H1 (cell line): ENCODE results near the gene GLB1L3. TPM values are rescaled to one million over a fixed set of nuclear protein-coding genes. Genes with fewer than 3 reads are reported as not detected.

Experiments used
- CTCF ChIA-PET: fragments of 300-600 bp; sonication (Branson Sonifier 250); formaldehyde crosslinking; loops from one replicate; lab custom pipeline; 2021; ENCODE audit not compliant: partially characterized antibody; lab: Charles Lee
- POLR2A ChIA-PET: fragments of 300-600 bp; sonication (Branson Sonifier 250); formaldehyde crosslinking; loops from one replicate; lab custom pipeline; 2021; ENCODE audit warnings: inconsistent platforms; ENCODE audit not compliant: partially characterized antibody; lab: Charles Lee
- DNase-seq, 2 experiments: peaks; one replicate each; pipeline versions ENCODE4 v3.0.0 to v3.0.0-alpha.2; 2010 to 2022; ENCODE audit warnings: low spot score in 2 of 2, low read depth in 1 of 2, mixed read lengths in 1 of 2
- FAIRE-seq: peaks from 2 replicates; lab custom pipeline; 2011; peaks lifted over from hg19 to GRCh38; lab: Jason Lieb, UNC
- H2AFZ ChIP-seq: 2 replicates; pipeline ENCODE4 v1.8.1; 2012; ENCODE audit warnings: low read length, inconsistent platforms
- H2AK5ac ChIP-seq: 2 replicates; pipeline ENCODE4 v1.6.1; 2013; ENCODE audit warnings: low read depth, low read length
- H2BK120ac ChIP-seq: replicated peaks from 2 replicates; pipeline ENCODE3; 2013; ENCODE audit warnings: low read depth, low read length, inconsistent platforms
- H2BK12ac ChIP-seq: 2 replicates; pipeline ENCODE4 v1.6.1; 2013; ENCODE audit warnings: low read depth, low read length
- H2BK15ac ChIP-seq: 2 replicates; pipeline ENCODE4 v1.6.1; 2013; ENCODE audit warnings: low read length
- H2BK20ac ChIP-seq: 2 replicates; pipeline ENCODE4 v1.6.1; 2013; ENCODE audit warnings: low read length
- H2BK5ac ChIP-seq: 2 replicates; pipeline ENCODE4 v1.6.1; 2013; ENCODE audit warnings: low read depth, low read length
- H3K14ac ChIP-seq: 2 replicates; pipeline ENCODE4 v1.6.1; 2013; ENCODE audit warnings: inconsistent platforms; ENCODE audit not compliant: insufficient read length
- H3K18ac ChIP-seq: 2 replicates; pipeline ENCODE4 v1.6.1; 2013; ENCODE audit warnings: low read length; ENCODE audit errors: extremely low read depth
- H3K23ac ChIP-seq: 2 replicates; pipeline ENCODE4 v1.6.1; 2013; ENCODE audit warnings: inconsistent platforms; ENCODE audit not compliant: insufficient read length
- H3K23me2 ChIP-seq: 2 replicates; pipeline ENCODE4 v1.6.1; 2013; ENCODE audit warnings: low read depth, low read length
- H3K27ac ChIP-seq: 2 replicates; pipeline ENCODE4 v1.6.1; 2011; ENCODE audit warnings: low read depth, low read length, inconsistent platforms
- H3K27me3 ChIP-seq, 4 experiments: replicated peaks in 1 of 4; 1 replicate in 1 of 4; 2 replicates in 3 of 4; pipeline versions ENCODE4 v1.6.1 to v1.8.1; 2011 to 2013; ENCODE audit warnings: low read length in 3 of 4, mild to moderate bottlenecking in 3 of 4, inconsistent platforms in 2 of 4, mixed read lengths in 2 of 4, moderate library complexity in 1 of 4; ENCODE audit not compliant: control insufficient read depth in 3 of 4, insufficient read depth in 3 of 4; ENCODE audit errors: extremely low read depth in 1 of 4
- H3K36me3 ChIP-seq, 4 experiments: 2 replicates each; pipeline versions ENCODE4 v1.6.1 to v1.8.1; 2011 to 2013; ENCODE audit warnings: mild to moderate bottlenecking in 4 of 4, low read length in 3 of 4, moderate library complexity in 2 of 4, control low read depth in 1 of 4, inconsistent platforms in 1 of 4; ENCODE audit not compliant: insufficient read depth in 4 of 4, control insufficient read depth in 2 of 4
- H3K4ac ChIP-seq: replicated peaks from 2 replicates; pipeline ENCODE3; 2013; ENCODE audit warnings: low read length, low read depth, mixed read lengths, inconsistent platforms; ENCODE audit not compliant: insufficient read length
- H3K4me1 ChIP-seq, 4 experiments: replicated peaks in 1 of 4; 1 replicate in 1 of 4; 2 replicates in 3 of 4; pipeline versions ENCODE4 v1.6.1 to v1.8.1; 2011 to 2013; ENCODE audit warnings: low read length in 3 of 4, inconsistent platforms in 2 of 4, mixed read lengths in 1 of 4; ENCODE audit not compliant: insufficient read depth in 4 of 4, control insufficient read depth in 3 of 4
- H3K4me2 ChIP-seq, 2 experiments: 2 replicates each; pipeline versions ENCODE4 v1.6.1 to v1.8.1; 2011 to 2013; ENCODE audit warnings: low read depth in 2 of 2, low read length in 2 of 2, control low read depth in 1 of 2, inconsistent platforms in 1 of 2, mild to moderate bottlenecking in 1 of 2; ENCODE audit not compliant: insufficient read depth in 1 of 2
- H3K4me3 ChIP-seq, 4 experiments: fragments of 200-600, 300-600 bp in 1 of 4; sonication (generic), shearing (Covaris generic), sonication (Bioruptor Twin) in 1 of 4; 2 replicates each; pipeline versions ENCODE4 v1.5.1 to v1.8.1; 2011 to 2016; ENCODE audit warnings: low read length in 4 of 4, low read depth in 3 of 4, control low read depth in 2 of 4, inconsistent platforms in 2 of 4, mild to moderate bottlenecking in 2 of 4, mixed read lengths in 1 of 4, moderate library complexity in 1 of 4; ENCODE audit not compliant: insufficient read depth in 2 of 4; ENCODE audit errors: extremely low read depth in 1 of 4
- H3K56ac ChIP-seq: replicated peaks from 2 replicates; pipeline ENCODE3; 2013; ENCODE audit warnings: low read depth, mild to moderate bottlenecking, mixed read lengths, low read length, inconsistent platforms; ENCODE audit not compliant: insufficient read length
- H3K79me1 ChIP-seq: 2 replicates; pipeline ENCODE4 v1.6.1; 2013; ENCODE audit warnings: low read depth, low read length, control low read depth
- H3K79me2 ChIP-seq, 2 experiments: 2 replicates each; pipeline versions ENCODE4 v1.6.1 to v1.8.1; 2012 to 2013; ENCODE audit warnings: low read length in 2 of 2, mild to moderate bottlenecking in 2 of 2, inconsistent platforms in 1 of 2; ENCODE audit not compliant: insufficient read depth in 2 of 2, control insufficient read depth in 1 of 2
- H3K9ac ChIP-seq, 4 experiments: replicated peaks in 1 of 4; 1 replicate in 1 of 4; 2 replicates in 3 of 4; pipeline versions ENCODE4 v1.6.1 to v1.8.1; 2011 to 2013; ENCODE audit warnings: low read depth in 3 of 4, low read length in 3 of 4, control low read depth in 2 of 4, mild to moderate bottlenecking in 2 of 4, moderate library complexity in 2 of 4, inconsistent platforms in 1 of 4; ENCODE audit errors: extremely low read depth in 1 of 4
- H3K9me3 ChIP-seq, 2 experiments: 2 replicates each; pipeline versions ENCODE4 v1.6.1 to v1.8.1; 2012 to 2013; ENCODE audit warnings: mild to moderate bottlenecking in 2 of 2, moderate library complexity in 2 of 2, control low read depth in 1 of 2, inconsistent platforms in 1 of 2, low read depth in 1 of 2, low read length in 1 of 2, mixed read lengths in 1 of 2; ENCODE audit not compliant: insufficient read depth in 2 of 2
- H4K20me1 ChIP-seq, 2 experiments: replicated peaks in 1 of 2; 2 replicates each; pipeline versions ENCODE3 to v1.8.1; 2011 to 2013; ENCODE audit warnings: inconsistent platforms in 2 of 2, low read length in 2 of 2, mild to moderate bottlenecking in 1 of 2; ENCODE audit not compliant: insufficient read depth in 2 of 2, control insufficient read depth in 1 of 2
- H4K5ac ChIP-seq: 2 replicates; pipeline ENCODE4 v1.6.1; 2013; ENCODE audit warnings: low read length, low read depth, mixed read lengths, inconsistent platforms; ENCODE audit not compliant: insufficient read length
- H4K8ac ChIP-seq: 2 replicates; pipeline ENCODE4 v1.8.0; 2013; ENCODE audit warnings: mild to moderate bottlenecking, moderate library complexity, low read length, inconsistent platforms; ENCODE audit not compliant: insufficient read depth; ENCODE audit errors: extremely low read depth
- H4K91ac ChIP-seq: replicated peaks from 2 replicates; pipeline ENCODE3; 2013; ENCODE audit warnings: low read length, mixed read lengths, inconsistent platforms; ENCODE audit not compliant: insufficient read length
- CBX5 ChIP-seq: fragments of 300-800, 300-1000 bp; sonication (generic); IDR thresholded peaks from 2 replicates; pipeline ENCODE4 v1.7.1; 2016; ENCODE audit warnings: antibody characterized with exemption, low read length, low read depth
- EZH2 ChIP-seq: fragments of 200-600 bp; sonication (generic); IDR thresholded peaks from 2 replicates; pipeline ENCODE4 v1.7.1; 2012; ENCODE audit warnings: low read depth, mild to moderate bottlenecking, moderate library complexity, low read length, inconsistent platforms; ENCODE audit not compliant: severe bottlenecking
- HDAC2 ChIP-seq, 2 experiments: fragments of 300-600 bp in 1 of 2; sonication (generic) in 1 of 2; IDR thresholded peaks; 2 replicates each; pipeline ENCODE4 v1.6.1; 2011 to 2012; ENCODE audit warnings: low read depth in 2 of 2, low read length in 2 of 2, mild to moderate bottlenecking in 2 of 2, moderate library complexity in 2 of 2, borderline replicate concordance in 1 of 2, inconsistent platforms in 1 of 2
- HDAC6 ChIP-seq: IDR thresholded peaks from one replicate; pipeline ENCODE4 v1.7.1; 2012; ENCODE audit warnings: low read depth, mild to moderate bottlenecking, inconsistent platforms, low read length, moderate library complexity
- MAX ChIP-seq: IDR thresholded peaks from 2 replicates; pipeline ENCODE4 v1.6.1; 2012; ENCODE audit warnings: inconsistent platforms
- SAP30 ChIP-seq: fragments of 300-600 bp; sonication (generic); IDR thresholded peaks from 2 replicates; pipeline ENCODE4 v1.7.1; 2012; ENCODE audit warnings: low read length, moderate library complexity, mild to moderate bottlenecking, inconsistent platforms; ENCODE audit not compliant: insufficient read depth, insufficient replicate concordance
- SP4 ChIP-seq: IDR thresholded peaks from 2 replicates; pipeline ENCODE4 v1.6.1; 2012; ENCODE audit warnings: low read length, inconsistent platforms
- TAF1 ChIP-seq: IDR thresholded peaks from 2 replicates; pipeline ENCODE4 v1.6.1; 2011; ENCODE audit warnings: mild to moderate bottlenecking, low read depth, low read length
- TEAD4 ChIP-seq: IDR thresholded peaks from 2 replicates; pipeline ENCODE4 v1.6.1; 2012; ENCODE audit warnings: low read depth, low read length, inconsistent platforms, mixed read lengths
- USF2 ChIP-seq: IDR thresholded peaks from 2 replicates; pipeline ENCODE4 v1.6.1; 2011; ENCODE audit warnings: low read length, improper control_type of control experiment
- YY1 ChIP-seq: IDR thresholded peaks from 2 replicates; pipeline ENCODE4 v1.6.1; 2011; ENCODE audit warnings: low read depth, mild to moderate bottlenecking, low read length
- WGBS, 2 experiments: shearing (Covaris generic) in 1 of 2; methylation state at CpG; one replicate each; pipeline versions ENCODE4 v1.1.6 to v1.1.7; 2013 to 2015; ENCODE audit warnings: low lambda C conversion rate in 2 of 2, mixed read lengths in 2 of 2, inconsistent platforms in 1 of 2, low coverage in 1 of 2, missing lambda C conversion rate in 1 of 2; ENCODE audit not compliant: insufficient replicate concordance in 2 of 2, insufficient coverage in 1 of 2, insufficient read length in 1 of 2; ENCODE audit errors: extremely low coverage in 1 of 2, missing lambda C conversion rate in 1 of 2; 5-methylcytosine and 5-hydroxymethylcytosine counted together
- polyA plus RNA-seq, 7 experiments: library from polyadenylated mRNA; depleted of rRNA in 3 of 7; stranded (reverse) in 5 of 7; unstranded in 2 of 7; fragments of >200 nt in 5 of 7; fragments of 200-250 nt in 2 of 7; gene quantifications; 1 replicate in 5 of 7; 2 replicates in 1 of 7; 4 replicates in 1 of 7; pipeline versions ENCODE4 v1.2.1 to v1.2.3, GENCODE V29; 2011 to 2013; ENCODE audit warnings: missing spikeins in 2 of 7, mixed read lengths in 2 of 7
- total RNA-seq: library from RNA; stranded (reverse); fragmentation: NEBNext Ultra II Directional; extraction: Animal tissue kit (Norgen Biotek cat#: 25700); gene quantifications from 2 replicates; pipeline ENCODE4 v1.2.1, GENCODE V29; 2021

The GLB1L3 gene
- total and polyA plus RNA-seq, 2 of the 8 experiments (the other 6 are each of a cell fraction or from before 2014, with no cell fraction given): 14.9 to 33.2 TPM

GRCh38 chr11:134341805-134342571, 65.8 kb downstream of the GLB1L3 start:
- no peak overlapping the region for H3K4ac ChIP-seq
- no peak overlapping the region for H3K18ac ChIP-seq
- no peak overlapping the region for H3K4me2 ChIP-seq
- H4K5ac ChIP-seq: no peak overlapping the region
- peak overlapping the region; percentile 27; the same call in 1 of the 2 replicates for H2BK12ac ChIP-seq
- no peak overlapping the region for H3K14ac ChIP-seq
- no peaks in the 10 kb centered on the region; a peak in 1 of 7 replicates for H3K4me1 ChIP-seq
- no peak overlapping the region for H2AFZ ChIP-seq
- H3K56ac ChIP-seq: no peak overlapping the region
- DNase-seq (no peak), FAIRE-seq (no peak)
- H3K23me2 ChIP-seq: no peaks in the 10 kb centered on the region
- no peak overlapping the region for H2BK120ac ChIP-seq
- H3K9me3 ChIP-seq: no peaks in the 10 kb centered on the region
- 81% methylated on average over 37 of the region's 68 CpGs; no CpG with 5 or more reads in 1 of the 2 experiments for WGBS, 2 experiments
- no peak overlapping the region for H4K91ac ChIP-seq
- no peaks in the 10 kb centered on the region for H3K79me1 ChIP-seq
- POLR2A ChIA-PET: interaction anchor here (1.0 to 1.1 kb wide), 2 partner anchors 10 to 122 kb away, joined by 3 read pairs; partner anchors contain the start of gene GLB1L2
- TF ChIP-seq TAF1 (no peak), TEAD4 (no peak), HDAC6 (no peak), USF2 (no peak), HDAC2 (IDR thresholded peaks at IDR 0.05; ENCODE audit: borderline replicate concordance in 1 of 2, low read depth in 2 of 2, low read length in 2 of 2) (no peak), SP4 (no peak), CBX5 (no peak), EZH2 (no peak), YY1 (no peak), SAP30 (no peak), MAX (no peak)
- H2AK5ac ChIP-seq: no peak overlapping the region
- H3K79me2 ChIP-seq: no peaks in the 10 kb centered on the region
- H3K27ac ChIP-seq: no peak overlapping the region
- no peak overlapping the region for H3K9ac ChIP-seq
- no peaks in the 10 kb centered on the region for H3K36me3 ChIP-seq
- H2BK15ac ChIP-seq: no peak overlapping the region
- CTCF ChIA-PET: interaction anchor here (1.0 to 1.2 kb wide), 2 partner anchors 10 to 19 kb away, joined by 3 to 5 read pairs; partner anchors contain the start of gene GLB1L2
- H4K20me1 ChIP-seq: no peaks in the 10 kb centered on the region
- H2BK20ac ChIP-seq: no peak overlapping the region
- H2BK5ac ChIP-seq: no peak overlapping the region
- no peak overlapping the region for H3K4me3 ChIP-seq
- H3K27me3 ChIP-seq: no peaks in the 10 kb centered on the region
- peak overlapping the region; percentile 84 for H4K8ac ChIP-seq
- no peak overlapping the region for H3K23ac ChIP-seq
